Psoas muscle (tissue), 8 donors: ENCODE results near the gene B3GAT1. TPM values are rescaled to one million over a fixed set of nuclear protein-coding genes. Genes with fewer than 3 reads are reported as not detected.

Experiments used
- ATAC-seq, 4 donors: fragments of 200-7000 bp; cut with Tn5 transposase; one replicate each; pipeline ENCODE4 v1.9.1; 2020; ENCODE audit warnings: moderate library complexity in 3 of 4, mild to moderate bottlenecking in 2 of 4
- DNase-seq, 2 donors: peaks; one replicate each; pipeline ENCODE4 v3.0.0-alpha.2; 2020
- H3K27ac ChIP-seq: fragments of 200-600 bp; one replicate; pipeline ENCODE4 v1.8.0; 2022
- H3K27me3 ChIP-seq, 3 donors: fragments of 200-600 bp in 1 of 3; one replicate each; pipeline versions ENCODE4 v1.6.1 to v1.8.0; 2013 to 2022; ENCODE audit warnings: low read length in 2 of 3, mild to moderate bottlenecking in 2 of 3, moderate library complexity in 1 of 3; ENCODE audit not compliant: insufficient read depth in 3 of 3
- H3K36me3 ChIP-seq, 2 donors: fragments of 200-600 bp in 1 of 2; one replicate each; pipeline versions ENCODE4 v1.6.1 to v1.8.0; 2013 to 2022; ENCODE audit warnings: low read depth in 1 of 2, mild to moderate bottlenecking in 1 of 2, moderate library complexity in 1 of 2; ENCODE audit not compliant: insufficient read depth in 1 of 2
- H3K4me1 ChIP-seq: fragments of 200-600 bp; one replicate; pipeline ENCODE4 v1.8.0; 2022
- H3K4me3 ChIP-seq: fragments of 200-600 bp; one replicate; pipeline ENCODE4 v1.8.0; 2022; ENCODE audit warnings: mild to moderate bottlenecking
- H3K9me3 ChIP-seq: fragments of 200-600 bp; one replicate; pipeline ENCODE4 v1.8.0; 2022
- WGBS, 3 donors: extraction: QIAGEN DNeasy Blood & Tissue Kit; methylation state at CpG; one replicate each; pipeline versions ENCODE4 v1.1.6 to v1.1.7; 2013; 5-methylcytosine and 5-hydroxymethylcytosine counted together
- intact Hi-C, 2 donors: fragments of 100-400 bp; cut with DNase I; formaldehyde crosslinking; loops; one replicate each; pipeline versions ENCODE4 v1.11.0 to v1.14.2; 2022
- polyA plus RNA-seq, 3 donors: library from polyadenylated mRNA; stranded (reverse); fragments of 200-250 nt; gene quantifications; one replicate each; pipeline ENCODE4 v1.2.3, GENCODE V29; 2013
- total RNA-seq, 4 donors: library from RNA; stranded (reverse); fragmentation: NEBNext Ultra II Directional in 2 of 4; extraction: Animal tissue kit (Norgen Biotek cat#: 25700) in 2 of 4; gene quantifications; one replicate each; pipeline versions ENCODE4 v1.2.1 to v1.2.4, GENCODE V29; 2021 to 2023
- TF ChIP-seq, protein P1 (sequence below): fragments of 200-600 bp; IDR thresholded peaks from one replicate; pipeline ENCODE4 v1.8.0; 2022; ENCODE audit warnings: antibody characterized with exemption
- donor health status: healthy with polysubstance abuse.
- donor health status: DM: no; HTN: no; CAD: no; lungs with moderate emphysema.
- donor health status: Bipolar disorder and iron deficiency.
- donor health status: healthy.
- donor health status: DM: yes; HTN: yes; CAD: no.
- donor health status: DM: no; HTN: no; CAD: no.
- donor health status: DM: no; HTN: no; CAD: no.
- donor health status: DM: yes; HTN: yes; CAD: no.

The B3GAT1 gene
- total and polyA plus RNA-seq, 7 donors: 0.01 to 0.13 (median 0.06) TPM; not detected in 3

DNA sequence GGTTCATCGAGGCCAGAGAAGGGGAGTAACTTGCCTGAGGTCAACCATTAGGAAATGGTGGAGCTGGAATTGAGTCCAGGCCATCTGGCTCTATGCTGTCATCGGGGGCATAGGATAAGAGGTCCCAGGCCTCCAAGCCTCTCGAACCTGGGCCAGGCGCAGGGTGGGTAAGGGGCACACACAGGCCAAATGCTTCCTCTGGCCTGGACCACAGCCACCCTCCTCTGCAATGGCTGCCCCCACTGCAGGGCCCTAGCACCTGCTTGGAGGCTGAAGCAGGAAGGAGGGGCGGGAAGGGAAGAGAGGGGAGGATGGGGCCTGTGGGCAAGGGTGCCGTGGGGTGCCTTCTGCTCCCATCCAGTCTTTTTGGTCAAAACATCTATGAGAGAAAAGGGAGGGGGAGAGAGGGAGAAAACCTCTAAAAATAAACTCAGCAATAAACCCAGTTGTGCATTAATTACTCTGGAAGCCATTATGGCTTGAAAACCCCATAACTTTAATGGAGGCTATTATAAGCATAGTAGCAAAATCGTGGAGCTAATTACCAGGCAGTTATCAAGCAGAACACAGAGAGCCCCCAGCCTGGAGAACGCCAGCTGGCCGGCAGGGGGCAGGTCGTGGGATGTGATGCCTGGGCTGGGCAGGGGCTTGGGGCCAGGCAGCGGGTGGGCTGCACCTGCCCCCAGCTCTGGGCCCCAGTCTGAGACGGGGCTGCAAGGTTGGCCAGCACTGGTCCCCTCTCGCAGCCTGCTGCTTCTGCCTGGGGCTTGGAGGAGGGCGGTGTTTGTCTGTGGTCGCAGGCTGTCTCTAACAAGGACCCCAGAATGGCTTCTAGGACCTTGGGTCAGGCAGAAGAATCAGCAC, 21.1 kb downstream of the B3GAT1 start:
- TF ChIP-seq, protein P1, sequence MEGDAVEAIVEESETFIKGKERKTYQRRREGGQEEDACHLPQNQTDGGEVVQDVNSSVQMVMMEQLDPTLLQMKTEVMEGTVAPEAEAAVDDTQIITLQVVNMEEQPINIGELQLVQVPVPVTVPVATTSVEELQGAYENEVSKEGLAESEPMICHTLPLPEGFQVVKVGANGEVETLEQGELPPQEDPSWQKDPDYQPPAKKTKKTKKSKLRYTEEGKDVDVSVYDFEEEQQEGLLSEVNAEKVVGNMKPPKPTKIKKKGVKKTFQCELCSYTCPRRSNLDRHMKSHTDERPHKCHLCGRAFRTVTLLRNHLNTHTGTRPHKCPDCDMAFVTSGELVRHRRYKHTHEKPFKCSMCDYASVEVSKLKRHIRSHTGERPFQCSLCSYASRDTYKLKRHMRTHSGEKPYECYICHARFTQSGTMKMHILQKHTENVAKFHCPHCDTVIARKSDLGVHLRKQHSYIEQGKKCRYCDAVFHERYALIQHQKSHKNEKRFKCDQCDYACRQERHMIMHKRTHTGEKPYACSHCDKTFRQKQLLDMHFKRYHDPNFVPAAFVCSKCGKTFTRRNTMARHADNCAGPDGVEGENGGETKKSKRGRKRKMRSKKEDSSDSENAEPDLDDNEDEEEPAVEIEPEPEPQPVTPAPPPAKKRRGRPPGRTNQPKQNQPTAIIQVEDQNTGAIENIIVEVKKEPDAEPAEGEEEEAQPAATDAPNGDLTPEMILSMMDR: no peak
- Histone ChIP-seq H3K27me3 (peaks cover 0 to 11% (median 5%) of the 10 kb centered on the region in 3 donors), H3K4me3 (no peak overlapping the region), H3K27ac (no peak overlapping the region), H3K36me3 (no peaks in the 10 kb centered on the region), H3K9me3 (no peaks in the 10 kb centered on the region), H3K4me1 (no peaks in the 10 kb centered on the region)
- 61 to 67% (median 65%) methylated on average over 15 of the region's 15 CpGs for WGBS, 3 donors
- ATAC-seq (no peak), DNase-seq (no peak)
- intact Hi-C loops: no loop called here

DNA sequence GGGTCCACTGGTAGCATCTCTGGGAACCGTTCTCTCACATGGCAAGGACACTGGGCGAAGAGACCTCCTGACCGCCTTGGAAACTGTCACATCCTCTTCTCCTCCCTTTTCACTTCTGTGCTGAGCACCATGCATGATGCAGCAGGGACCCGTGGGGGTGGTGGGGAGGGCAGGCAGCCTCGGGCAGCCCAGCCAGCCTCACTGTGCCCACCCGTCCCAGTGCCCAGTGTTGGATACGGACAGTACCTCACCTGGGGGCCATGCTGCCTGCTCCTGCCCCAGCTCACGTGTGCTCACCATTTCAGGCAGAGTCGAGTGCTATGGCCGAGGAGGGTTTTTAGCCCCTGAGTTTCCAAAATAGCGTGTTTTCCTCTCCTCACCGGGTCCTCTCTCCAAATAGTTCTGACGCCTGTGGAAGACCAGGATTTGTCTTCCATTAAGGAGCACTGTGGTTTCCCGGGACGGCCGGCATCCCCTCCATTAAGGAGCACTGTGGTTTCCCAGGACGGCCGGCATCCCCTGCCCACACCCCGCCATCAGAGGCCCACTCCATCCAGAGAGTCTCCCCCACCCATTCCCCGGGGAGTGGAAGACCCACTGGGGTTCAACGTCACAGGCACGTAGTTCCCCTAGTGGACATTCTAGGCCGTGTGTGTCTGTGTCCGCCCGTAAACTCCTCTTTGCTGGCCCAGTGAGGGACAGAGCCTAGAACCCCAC, 22.4 kb downstream of the B3GAT1 start:
- no peaks in the 10 kb centered on the region for H3K36me3 ChIP-seq
- no peak for ATAC-seq
- H3K27me3 ChIP-seq: peaks cover 0 to 22% (median 7%) of the 10 kb centered on the region in 3 donors
- no peaks in the 10 kb centered on the region for H3K9me3 ChIP-seq
- WGBS, 3 donors: 84 to 85% (median 84%) methylated on average over 25 of the region's 25 CpGs
- TF ChIP-seq, protein P1: no peak
- intact Hi-C loops: no loop called here
- no peaks in the 10 kb centered on the region for H3K4me1 ChIP-seq
- no peak overlapping the region for H3K4me3 ChIP-seq
- no peak overlapping the region for H3K27ac ChIP-seq
- DNase-seq: no peak

DNA sequence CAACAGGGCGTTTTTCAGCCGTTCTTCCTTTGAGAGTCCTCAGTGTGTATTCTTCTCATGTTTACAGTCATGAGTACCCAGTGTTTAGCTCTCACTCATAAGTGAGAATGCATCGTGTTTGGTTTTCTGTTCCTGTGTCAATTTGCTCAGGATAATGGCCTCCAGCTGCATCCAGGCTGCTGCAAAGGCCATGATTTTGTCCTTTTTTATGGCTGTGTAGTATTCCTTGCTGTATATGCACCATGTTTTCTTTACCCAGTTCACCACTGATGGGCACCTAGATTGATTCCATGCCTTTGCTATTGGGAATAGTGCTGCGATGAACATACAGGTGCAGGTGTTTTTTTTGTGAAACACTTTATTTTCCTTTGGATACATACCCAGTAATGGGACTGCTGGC, 23.5 kb downstream of the B3GAT1 start:
- Histone ChIP-seq H3K4me3 (no peak overlapping the region), H3K27me3 (peaks cover 0 to 26% (median 7%) of the 10 kb centered on the region in 3 donors), H3K36me3 (no peaks in the 10 kb centered on the region), H3K4me1 (no peaks in the 10 kb centered on the region), H3K9me3 (no peaks in the 10 kb centered on the region), H3K27ac (no peak overlapping the region)
- TF ChIP-seq, protein P1: no peak
- ATAC-seq (no peak), DNase-seq (no peak)
- intact Hi-C loops: no loop called here
- WGBS, 3 donors: 82 to 87% (median 85%) methylated on average over 4 of the region's 4 CpGs

DNA sequence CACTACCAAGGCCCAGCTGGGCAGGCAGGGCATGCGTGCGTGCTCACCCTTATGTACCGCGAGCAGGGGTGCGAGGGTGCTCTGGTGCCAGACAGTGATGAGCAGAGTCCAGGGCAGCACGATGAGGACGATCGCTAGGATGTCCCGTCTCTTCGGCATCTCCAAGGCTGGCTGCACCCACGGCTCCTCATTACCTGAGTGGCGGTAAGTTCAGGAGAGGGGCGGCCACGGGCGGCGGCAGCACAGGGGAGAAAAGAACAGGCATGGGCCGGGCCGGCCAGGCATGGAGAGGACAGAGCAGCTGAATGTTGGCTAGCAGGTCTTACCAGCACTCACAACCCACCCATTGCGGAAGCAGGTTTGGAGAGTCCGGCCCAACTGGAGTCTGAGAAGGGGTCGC, 24.5 kb downstream of the B3GAT1 start:
- no peak for DNase-seq
- H3K36me3 ChIP-seq: no peaks in the 10 kb centered on the region
- peaks cover 0 to 26% (median 7%) of the 10 kb centered on the region in 3 donors for H3K27me3 ChIP-seq
- no peak overlapping the region for H3K27ac ChIP-seq
- H3K4me1 ChIP-seq: no peaks in the 10 kb centered on the region
- intact Hi-C loops: no loop called here
- TF ChIP-seq, protein P1: no peak
- H3K9me3 ChIP-seq: no peaks in the 10 kb centered on the region
- ATAC-seq: no peak
- H3K4me3 ChIP-seq: no peak overlapping the region
- 91 to 94% (median 93%) methylated on average over 18 to 21 of the region's 21 CpGs for WGBS, 3 donors
